HG03571 (cell line): ENCODE measurements around the gene SEC16A.

Experiments used
- ATAC-seq: cut with Tn5 transposase; IDR thresholded peaks from one replicate; pipeline ENCODE4 v1.9.1; 2021; ENCODE audit not compliant: unreplicated experiment

SEC16A gene

GRCh38 chr9:136465500-136466154, 17.2 kb downstream of the SEC16A start:
- no peak for ATAC-seq

DNA sequence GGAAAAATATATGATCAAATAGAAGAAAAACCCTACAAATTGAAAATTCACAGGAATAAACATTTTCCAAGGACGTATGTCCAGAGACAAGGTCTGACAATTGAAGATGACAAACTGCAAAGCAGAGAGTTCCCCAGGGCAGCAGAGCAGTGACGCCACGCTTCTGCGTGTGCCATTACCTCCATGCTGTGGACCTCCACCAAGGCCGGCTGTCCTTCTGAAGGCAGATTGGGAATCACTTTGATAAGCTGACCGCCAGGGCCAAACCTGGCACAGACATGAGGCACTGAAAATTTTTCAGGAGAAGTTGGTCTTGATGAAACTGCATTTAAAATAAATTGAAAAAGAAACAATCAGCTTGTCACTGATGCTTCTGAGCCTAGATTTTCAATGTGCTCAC, 18.6 kb downstream of the SEC16A start:
- ATAC-seq: no peak

GRCh38 chr9:136463578-136463977, 19.3 kb downstream of the SEC16A start:
- no peak for ATAC-seq

- no peak for ATAC-seq
Observed at GRCh38 chr9:136462664-136463063, 20.2 kb downstream of the SEC16A start.

DNA sequence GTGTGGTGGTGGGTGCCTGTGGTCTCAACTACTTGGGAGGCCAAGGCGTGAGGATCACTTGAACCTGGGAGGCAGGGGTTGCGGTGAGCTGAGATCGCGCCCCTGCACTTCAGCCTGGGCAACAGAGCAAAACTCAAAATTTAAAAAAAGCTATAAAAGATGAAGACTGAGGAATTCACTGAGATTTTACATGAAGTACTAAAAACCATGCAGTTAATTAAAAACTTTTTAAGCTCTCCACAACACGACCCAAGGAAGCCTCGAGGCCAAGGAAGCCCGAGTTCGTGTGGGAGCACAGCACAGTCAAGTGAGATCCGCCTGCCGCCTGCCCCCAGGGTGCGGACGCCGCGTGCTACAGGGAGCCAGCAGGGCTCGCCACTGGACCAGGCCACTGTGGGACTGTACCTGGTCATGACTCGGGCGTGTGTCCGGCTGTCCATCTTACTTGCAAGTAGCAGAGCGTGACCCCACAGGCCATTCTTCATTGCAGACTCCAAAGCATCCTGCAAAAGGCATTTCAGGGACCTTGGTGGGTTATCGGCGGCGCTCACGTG, 22.0 kb downstream of the SEC16A start:
- ATAC-seq: no peak

- no peak for ATAC-seq
Observed at GRCh38 chr9:136459425-136459824, 23.4 kb downstream of the SEC16A start.

DNA sequence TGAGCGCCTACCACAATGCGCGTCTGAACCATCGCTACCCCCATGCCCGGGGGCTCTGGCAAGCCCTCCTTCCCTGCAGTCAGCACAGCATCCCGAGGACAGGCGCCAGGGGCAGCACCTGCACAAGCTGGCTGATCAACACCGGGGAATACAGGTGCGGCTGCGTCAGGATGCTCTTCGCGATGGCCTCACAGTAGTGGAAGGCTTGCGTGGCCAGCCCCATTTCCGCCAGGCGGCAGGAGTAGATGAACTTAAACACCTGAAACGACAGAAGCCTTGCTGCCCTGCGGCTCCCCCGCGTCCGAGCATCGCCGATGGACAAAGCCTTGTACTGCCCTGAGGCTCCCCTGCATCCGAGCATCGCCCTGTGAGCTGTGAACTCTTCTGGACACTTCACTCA, 25.5 kb downstream of the SEC16A start:
- no peak for ATAC-seq

GRCh38 chr9:136456258-136456657, 26.6 kb downstream of the SEC16A start:
- no peak for ATAC-seq

GRCh38 chr9:136455043-136456002, 27.5 kb downstream of the SEC16A start:
- no peak for ATAC-seq

GRCh38 chr9:136454026-136454796, 28.6 kb downstream of the SEC16A start:
- ATAC-seq: no peak

GRCh38 chr9:136453326-136453725, 29.5 kb downstream of the SEC16A start:
- ATAC-seq: no peak

DNA sequence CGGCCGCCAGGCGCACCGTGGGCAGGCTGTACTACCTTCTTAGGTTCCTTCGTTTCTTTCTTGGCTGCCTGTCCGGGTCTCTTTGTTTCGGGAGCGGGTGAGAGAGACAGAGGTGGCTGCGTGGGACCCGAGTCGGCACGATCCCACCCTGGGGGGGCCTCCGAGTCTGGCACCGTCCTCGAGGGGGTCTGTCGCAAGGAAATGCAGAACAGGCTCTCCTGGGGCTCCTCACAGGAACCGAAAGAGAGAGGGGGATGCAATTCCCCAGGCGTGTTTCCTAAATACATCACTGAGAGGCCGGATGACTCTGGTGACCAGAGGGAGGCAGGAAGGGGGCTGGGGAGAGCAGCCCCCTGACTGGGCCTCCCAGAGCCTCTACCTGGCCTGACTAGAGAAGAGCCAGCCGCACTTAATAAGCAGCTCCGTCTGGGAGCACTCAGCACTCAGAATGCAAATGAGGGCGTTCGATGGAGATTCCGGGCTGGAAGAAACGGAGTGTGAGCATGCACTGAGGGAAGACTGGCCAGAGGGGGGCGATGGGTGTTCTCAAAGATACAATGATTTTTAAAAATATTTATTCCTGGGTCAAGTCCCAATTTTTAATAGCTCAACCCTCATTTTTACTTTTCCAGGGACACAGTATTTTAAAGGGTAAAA, 31.5 kb downstream of the SEC16A start:
- ATAC-seq: no peak

DNA sequence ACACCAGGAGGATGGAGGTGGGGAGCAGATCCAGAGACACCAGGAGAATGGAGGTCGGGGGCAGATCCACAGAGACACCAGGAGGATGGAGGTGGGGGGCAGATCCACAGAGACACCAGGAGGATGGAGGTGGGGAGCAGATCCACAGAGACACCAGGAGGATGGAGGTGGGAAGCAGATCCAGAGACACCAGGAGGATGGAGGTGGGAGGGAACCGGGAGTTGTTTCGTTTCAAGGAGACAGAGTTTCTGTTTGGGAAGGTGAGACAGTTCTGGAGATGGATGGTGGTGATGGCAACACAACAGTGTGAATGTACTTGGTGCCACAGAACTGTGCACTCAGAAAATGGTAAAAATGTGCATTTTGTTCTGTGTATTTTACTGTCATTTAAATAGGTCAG, 34.2 kb downstream of the SEC16A start:
- no peak for ATAC-seq

- ATAC-seq: no peak
Observed at GRCh38 chr9:136447173-136447778, 35.6 kb downstream of the SEC16A start.

DNA sequence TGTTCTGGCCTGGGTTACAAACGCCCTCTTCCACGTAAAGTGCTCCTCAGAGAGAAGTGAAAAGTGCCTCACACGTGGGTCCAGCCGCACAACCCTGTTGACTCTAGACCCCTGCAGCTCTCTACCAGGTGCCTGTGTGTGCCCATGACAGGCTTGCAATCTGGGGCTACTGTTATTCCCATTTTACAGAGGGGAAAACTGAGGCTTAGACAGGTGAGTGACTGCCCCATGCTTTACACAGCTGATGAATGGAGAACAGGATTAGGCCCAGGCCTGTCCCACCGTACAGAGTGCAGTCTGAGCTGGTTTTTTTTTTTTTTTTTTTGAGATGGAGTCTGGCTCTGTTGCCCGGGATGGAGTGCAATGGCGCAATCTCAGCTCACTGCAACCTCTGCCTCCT, 37.0 kb downstream of the SEC16A start:
- ATAC-seq: no peak

DNA sequence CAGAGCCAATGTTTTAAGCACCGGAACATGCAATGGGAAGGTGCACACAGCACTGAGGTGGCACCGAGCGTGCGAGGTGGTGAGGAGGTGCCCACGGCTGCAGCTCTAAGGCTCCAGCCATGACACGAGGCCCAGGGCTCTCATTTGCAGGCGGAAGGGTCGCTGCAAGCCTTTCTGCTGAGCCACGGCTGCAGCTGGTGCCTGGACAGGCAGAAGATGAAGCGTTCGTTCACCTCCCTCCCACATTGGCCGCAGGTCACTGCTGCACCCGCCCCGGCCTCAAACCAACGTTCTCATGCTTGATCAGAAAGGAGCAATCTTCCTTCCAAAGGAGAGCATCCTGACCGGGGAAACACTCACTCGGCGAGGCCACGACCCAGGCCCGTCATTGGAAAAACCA, 38.7 kb downstream of the SEC16A start:
- ATAC-seq: no peak

- no peak for ATAC-seq
Observed at GRCh38 chr9:136443687-136444086, 39.2 kb downstream of the SEC16A start.

DNA sequence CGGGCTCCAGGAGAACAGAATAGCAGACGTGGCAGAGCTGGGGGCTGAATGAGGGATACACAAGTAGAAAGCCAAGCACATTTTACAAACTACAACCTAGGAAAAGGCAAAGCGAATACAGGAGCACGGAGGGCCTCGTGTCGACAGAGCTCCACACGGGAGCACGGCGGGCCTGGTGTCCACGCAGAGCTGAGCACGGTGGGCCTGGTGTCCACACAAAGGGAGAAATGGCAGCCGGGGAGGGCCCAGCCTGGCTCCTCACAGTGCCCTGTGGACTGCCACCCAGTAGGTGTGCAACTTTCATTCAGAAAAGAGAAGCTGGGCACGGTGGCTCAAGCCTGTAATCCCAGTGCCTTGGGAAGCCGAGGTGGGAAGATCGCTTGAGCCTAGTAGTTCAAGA, 39.8 kb downstream of the SEC16A start:
- no peak for ATAC-seq

DNA sequence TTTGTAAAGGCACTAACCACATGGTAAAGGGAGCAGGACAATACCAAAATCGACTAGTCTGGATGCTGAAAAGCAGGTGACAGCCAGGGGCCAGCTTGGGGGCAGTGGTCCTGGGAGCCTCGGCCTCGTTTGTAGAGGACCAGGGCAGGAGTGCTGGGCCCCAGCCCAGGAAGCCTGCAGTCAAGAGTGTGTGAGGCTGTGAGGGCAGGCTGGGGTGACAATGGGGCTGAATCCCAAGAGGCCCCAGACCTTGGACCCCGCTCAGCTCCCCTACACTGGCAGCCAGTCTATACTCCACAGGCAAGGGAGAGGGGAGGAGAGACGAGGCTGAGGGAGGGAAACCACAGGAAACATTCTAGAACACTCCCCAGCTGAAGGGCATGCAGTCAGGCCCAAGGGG, 40.6 kb downstream of the SEC16A start:
- ATAC-seq: no peak

GRCh38 chr9:136441681-136442245, 41.1 kb downstream of the SEC16A start:
- no peak for ATAC-seq
